GM19099 (cell line): ENCODE data around the gene IRF4.

Experiments used
- POLR2A ChIP-seq: IDR thresholded peaks from 3 replicates; pipeline ENCODE4 v1.6.1; 2011; ENCODE audit warnings: low read depth; ENCODE audit not compliant: insufficient read length; ENCODE audit errors: extremely low read depth

The IRF4 gene

DNA sequence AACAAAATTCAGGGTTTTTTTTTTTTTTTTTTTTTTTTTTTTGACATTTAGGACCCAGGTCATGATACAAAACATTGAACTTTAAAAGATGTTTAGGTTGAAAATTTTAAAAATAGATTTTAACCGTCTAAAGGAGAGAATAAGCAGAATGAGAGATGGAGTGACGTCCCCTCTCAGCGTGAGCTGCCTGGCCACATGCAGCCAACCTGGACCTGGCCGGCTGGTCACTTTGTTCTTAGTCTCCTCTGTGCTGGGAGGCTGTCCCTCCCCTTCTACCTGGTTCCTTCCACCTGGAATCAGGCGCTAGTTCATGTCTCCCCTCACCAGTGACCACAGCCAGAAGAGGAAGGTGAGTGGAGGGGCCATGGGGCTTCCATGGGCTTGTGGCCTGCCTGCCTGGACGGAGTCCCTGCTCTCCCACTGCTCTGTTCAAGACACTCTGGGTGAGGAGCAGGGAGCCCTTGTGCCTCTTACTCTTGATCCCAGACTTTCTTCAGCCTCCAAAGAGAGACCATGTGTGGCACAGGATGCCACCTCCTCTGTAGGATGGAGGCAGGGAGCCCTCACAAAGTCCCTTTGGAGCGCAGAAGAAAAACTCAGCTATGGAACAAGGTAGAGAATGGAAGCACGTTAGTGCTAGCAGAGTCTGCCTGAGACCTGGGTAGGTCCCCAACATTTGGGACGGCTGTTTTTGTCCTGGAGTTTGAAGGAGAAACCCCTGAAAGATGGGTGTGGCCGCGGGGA, 31.7 kb downstream of the IRF4 start:
- TF ChIP-seq POLR2A: no peak

DNA sequence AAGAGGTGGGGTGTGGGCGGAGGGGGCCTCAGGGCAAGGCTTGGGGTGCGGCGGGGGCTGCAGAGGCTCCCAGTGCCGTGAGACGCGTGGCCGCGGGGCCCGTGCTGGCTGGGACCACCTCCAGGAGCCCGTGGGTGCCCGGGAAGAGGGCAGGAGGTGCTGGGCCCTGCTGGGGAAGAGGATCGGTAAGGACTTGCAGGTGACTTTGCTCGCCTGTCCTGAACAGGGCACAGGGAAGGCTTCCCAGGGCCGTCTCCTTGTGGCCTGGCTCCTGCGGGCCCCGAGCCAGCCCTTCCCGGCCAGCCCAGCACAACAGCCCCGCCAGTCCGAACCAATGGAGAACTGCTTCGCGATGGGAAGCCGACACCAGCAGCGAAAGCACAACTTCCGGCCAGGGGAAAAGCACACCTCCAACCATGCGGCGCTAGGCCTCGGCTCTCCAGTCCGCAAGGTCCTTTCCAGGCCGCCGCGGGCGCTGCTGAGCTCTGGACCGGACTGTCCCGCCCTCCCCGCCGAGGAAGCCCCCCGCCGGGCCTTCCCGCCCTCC, 32.3 kb downstream of the IRF4 start:
- TF ChIP-seq POLR2A: no peak

DNA sequence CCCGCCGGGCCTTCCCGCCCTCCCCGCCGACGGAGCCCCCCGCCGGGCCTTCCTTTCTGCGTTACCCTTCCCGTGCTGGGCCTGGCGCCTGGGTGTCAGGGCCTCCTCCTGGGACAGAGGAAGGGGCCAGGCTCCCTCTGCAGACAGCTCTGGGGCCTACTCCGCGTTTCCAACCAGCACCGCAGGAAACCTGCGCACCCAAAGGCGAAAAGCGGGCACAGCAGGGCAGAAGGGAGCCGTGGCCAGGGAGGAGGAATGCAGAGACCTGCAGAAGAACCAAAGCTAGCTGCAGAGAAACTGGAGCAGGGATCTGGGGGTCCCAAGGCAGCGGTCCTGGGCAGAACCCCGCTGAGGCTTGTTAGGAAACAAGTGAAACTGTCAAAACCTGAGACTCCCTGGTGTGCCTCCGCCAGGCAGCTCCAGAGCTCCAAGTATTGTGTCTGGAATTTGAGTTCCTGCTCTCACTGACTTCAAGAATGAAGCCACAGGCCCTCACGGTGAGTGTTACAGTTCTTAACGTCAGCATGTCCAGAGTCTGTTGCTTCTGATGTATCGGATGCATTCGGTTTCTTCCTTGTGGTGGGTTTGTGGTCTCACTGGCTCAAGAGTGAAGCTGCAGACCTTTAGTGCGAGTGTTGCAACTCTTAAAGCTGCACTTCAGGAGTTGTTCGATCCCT, 33.3 kb downstream of the IRF4 start:
- no peak for TF ChIP-seq POLR2A

DNA sequence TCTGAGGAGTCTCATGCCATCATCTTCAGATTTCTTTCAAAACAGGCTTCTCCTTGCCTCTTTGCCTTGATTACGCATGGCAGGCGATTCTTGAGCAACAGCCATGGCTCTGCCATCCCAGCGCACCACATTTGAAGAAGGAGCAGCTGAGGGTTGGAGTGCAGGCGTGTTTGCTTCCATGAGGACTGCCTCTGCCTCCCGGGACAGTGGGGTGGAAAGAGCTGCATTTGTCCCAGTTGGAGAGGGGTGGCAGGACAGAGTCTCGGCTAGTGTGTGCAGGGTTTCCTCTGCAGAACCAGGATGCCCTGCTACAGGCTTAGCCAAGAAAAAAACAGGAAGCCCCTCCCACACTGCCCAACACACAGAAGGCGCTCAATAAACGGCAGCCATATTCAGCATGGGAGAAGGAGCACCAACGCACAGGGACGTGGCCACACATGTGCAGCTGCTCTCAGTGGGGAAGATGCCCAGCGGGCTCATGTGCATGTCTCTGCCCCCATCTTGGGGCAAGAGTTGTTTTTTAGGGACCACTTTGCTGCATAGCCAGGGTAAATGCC, 36.6 kb downstream of the IRF4 start:
- TF ChIP-seq POLR2A: no peak

DNA sequence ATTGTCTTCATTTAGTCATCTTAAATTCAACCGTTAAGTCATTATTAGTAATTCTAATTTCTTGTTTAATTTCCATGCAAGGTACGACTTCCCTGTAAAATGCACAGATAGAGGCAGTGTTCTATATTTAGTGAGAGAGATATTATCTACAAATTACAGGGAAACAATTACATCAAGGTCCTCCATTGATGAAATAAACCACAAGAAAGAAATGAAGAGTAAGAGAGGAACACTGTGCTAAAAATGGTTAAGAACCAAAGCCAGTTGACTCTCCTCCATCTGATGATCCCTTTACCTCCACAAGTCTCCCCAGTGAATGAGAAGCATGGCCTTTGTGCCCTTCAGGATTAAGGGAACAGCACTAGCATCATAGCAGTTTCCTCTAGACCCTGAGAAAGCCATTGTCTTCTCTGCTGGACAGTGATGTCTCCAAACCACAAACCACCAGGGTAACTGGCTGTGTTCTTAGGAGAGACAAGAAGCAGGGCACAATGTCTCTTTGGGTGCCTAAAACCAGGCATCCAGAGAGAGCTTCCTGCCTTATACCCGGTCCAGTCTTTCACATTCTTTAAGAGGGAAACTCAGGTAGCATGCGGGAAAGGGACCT, 38.1 kb downstream of the IRF4 start:
- no peak for TF ChIP-seq POLR2A

DNA sequence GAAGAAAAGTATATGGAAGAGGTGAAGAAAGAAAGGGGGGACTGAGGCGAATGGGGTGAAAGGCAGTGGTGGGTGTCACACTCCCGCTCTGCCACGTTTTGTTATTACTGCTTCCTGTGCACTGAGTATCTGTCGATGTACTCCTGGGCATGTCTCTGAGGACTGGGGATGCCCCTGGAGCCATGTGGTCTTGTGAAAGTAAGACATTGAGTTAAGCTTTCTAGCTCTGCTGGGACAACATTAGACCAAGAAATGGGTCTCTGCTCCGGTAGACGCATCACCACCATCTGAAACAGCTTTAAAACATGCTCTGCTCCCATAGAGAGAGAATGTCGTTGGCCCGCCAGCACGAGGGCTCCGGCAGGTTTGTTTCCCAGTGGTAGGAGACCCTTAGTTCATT, 40.0 kb downstream of the IRF4 start:
- no peak for TF ChIP-seq POLR2A

DNA sequence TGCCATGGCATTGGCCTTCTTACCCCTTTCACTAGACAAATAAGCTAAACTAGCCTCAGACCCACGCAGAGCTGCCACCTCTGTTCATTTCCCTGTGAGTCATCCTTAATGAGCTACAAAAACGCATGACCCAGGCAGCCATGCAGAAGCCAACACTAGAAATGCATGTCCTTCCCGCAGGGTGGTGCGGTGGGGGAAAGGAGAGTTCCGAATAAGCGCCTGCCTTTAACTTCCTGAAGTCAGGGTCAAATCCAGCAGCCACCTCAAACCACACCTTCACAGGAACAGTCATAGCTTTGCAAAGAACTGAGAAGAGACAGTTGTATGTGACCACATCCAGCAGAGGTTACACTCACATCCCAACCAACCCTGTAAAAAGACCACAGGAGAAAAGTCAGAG, 40.4 kb downstream of the IRF4 start:
- TF ChIP-seq POLR2A: no peak

DNA sequence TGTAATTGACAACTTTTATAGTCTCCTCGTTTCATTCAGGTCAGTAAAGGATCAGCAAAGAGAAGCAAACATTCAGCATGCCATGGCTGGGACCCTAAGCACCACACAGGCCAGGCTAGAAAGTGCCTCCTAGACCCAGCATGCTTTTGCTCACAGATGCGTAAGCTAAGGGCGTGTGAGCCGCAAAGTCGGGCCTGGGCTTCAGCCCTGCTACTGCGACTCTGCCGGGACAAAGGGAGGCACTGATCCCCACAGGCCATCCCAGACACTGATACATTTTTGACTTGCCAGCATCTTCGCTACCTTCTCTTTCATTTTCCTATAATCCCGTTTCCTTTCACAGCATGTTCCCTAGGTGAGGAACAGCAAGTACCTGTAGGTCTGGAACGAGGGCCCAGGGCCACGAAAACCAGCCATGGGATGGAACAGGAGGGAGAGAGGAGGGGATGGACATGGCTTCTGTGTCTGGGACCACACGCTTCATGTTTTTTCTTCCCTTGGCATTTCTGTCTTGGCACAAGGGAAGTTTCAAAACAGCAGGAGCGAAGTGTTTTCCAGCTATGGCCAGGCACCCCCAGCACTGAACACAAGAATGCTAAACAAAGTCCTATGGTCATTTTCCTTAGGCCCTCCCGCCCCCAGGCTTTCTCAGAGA, 42.6 kb downstream of the IRF4 start:
- TF ChIP-seq POLR2A: no peak

DNA sequence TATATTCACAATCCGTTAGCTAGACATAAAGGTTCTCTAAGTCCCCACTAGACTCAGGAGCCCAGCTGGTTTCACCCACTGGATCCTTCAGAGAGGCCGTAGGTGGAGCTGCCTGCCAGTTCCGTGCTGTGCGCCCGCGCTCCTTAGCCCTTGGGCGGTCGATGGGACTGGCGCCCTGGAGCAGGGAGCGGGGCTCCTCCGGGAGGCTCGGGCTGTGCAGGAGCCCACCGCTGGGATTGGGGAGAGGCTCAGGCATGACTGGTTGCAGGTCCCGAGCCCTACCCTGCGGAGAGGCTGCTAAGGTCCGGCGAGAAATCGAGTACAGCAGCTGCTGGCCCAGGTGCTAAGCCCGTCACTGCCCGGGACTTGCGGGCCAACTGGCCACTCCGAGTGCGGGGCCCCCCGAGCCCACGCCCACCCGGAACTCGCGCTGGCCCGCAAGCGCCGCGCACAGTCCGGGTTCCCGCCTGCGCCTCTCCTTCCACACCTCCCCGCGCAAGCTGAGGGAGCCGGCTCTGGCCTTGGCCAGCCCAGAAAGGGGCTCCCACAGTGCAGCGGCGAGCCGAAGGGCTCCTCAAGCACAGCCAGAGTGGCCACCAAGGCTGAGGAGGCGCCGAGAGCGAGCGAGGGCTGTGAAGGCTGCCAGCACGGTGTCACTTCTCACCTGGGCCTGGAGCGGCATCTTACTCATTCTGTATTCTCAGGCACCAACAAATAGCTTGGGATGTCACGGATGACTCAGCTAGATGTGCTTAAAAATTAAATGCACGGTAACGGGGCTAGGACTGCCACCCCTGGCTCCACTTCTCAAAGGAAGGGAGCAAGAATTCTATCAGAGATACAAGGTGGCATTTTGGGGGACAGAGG, 44.1 kb downstream of the IRF4 start:
- TF ChIP-seq POLR2A: no peak

DNA sequence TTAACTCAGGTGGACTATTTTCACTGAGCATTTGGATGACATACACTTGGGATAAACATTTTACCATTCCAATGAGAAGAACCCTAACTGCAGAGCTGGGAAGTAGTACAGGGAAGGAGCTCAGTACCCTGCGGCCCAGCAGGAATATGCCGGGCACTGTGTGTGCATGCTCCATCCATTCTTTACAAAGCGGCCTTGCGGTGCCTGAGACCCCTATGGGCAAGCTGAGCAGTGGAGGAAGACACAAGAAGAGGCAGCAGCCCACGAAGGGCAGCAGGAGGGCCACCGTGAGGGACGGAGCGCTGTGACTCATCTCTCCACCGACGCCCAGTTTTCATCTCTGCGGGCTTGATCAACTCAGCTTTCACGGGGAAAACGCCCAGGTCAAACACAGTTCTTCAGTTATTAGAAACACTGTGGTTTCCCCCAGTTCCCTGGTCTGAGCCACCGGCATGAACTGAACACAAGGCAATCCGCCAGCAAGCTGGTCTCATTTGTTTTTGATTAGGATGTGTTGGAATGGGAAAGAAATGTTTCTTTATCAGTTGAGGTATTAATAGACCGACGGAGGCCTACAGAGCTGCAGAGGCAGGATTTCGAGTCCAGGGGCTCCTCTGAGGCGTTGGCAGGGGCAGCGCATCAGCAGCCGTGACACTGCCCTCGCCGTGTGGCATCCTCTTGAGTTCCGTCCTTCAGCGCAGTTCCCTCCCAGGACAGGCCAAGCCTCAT, 44.9 kb downstream of the IRF4 start:
- TF ChIP-seq POLR2A: no peak

DNA sequence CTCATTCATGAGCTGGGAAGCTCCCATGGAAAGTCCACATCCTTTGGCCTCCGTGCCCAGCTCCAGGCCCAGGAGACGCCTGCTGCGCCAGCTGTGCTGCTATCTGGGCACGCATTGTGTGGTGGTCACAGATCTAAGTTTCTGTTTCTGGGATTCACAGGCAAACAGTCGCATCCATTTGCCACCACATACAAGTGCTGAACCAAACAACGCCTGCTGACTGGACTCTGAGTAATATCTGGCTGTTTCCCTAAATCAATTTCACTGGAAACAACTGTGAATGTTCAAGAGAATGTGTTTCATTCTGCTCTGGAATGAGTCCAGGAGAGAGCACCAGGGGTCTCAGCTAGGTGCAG, 45.5 kb downstream of the IRF4 start:
- TF ChIP-seq POLR2A: no peak

DNA sequence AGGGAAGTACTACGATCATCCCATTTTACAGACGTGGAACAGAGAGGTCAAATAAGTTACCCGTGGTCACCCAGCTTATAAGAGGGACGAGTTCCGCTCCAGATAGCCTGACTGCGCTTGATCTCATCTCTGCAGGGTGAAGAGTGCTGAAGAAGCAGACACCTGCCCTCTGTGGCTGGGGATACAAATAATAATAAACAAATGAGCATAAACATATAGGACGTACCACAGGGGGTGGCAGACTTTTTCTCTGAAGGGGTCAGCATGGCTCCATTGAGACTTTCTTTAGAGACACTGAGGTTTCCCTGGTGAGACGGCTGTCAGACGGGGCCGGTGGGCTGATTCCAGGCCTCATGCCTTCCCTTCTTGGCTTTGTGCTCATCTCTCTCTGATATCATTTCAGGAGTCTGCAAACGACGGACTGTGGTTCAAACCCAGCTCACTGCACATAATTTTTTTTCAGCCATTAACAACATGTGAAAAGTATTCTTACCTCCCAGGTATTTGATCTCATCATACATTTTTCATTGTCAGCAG, 47.1 kb downstream of the IRF4 start:
- no peak for TF ChIP-seq POLR2A

DNA sequence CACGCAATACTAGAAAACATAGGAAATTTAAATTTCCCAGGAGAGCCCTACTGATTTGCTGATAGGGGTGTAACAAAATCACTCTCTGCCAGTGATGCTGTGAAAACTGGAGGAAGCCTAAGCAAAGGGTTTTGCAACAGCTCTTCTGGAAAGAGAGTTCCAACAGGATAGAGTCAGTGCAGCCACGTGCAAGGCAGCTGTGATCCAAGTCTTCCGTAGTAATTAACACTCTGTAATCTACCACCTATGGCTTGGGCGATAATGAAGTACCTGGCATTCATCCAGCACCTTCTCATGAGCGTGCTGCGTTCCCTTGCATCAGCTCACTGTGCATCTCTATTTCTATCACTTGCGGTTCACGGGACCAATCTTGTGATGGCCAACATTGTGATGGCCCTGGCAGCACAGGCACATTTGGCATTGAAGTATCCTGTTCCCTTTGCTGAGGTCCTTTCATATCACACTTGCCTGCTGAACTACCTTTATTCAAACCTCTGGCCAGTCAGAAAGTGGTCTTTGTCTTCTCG, 48.2 kb downstream of the IRF4 start:
- TF ChIP-seq POLR2A: no peak
